ENCODE results near the gene NXPH4.

The NXPH4 gene

GRCh38 chr12:57204454-57204853, 12.1 kb upstream of the NXPH4 start:
- no peak for DNase-seq

GRCh38 chr12:57205186-57205585, 11.4 kb upstream of the NXPH4 start:
- DNase-seq, result no peak

- no peak for DNase-seq
These were observed 10.7 kb upstream of the NXPH4 start for GRCh38 chr12:57205931-57206330.

- DNase-seq, result no peak
These were observed 8.6 kb upstream of the NXPH4 start for GRCh38 chr12:57207731-57208630.

DNA sequence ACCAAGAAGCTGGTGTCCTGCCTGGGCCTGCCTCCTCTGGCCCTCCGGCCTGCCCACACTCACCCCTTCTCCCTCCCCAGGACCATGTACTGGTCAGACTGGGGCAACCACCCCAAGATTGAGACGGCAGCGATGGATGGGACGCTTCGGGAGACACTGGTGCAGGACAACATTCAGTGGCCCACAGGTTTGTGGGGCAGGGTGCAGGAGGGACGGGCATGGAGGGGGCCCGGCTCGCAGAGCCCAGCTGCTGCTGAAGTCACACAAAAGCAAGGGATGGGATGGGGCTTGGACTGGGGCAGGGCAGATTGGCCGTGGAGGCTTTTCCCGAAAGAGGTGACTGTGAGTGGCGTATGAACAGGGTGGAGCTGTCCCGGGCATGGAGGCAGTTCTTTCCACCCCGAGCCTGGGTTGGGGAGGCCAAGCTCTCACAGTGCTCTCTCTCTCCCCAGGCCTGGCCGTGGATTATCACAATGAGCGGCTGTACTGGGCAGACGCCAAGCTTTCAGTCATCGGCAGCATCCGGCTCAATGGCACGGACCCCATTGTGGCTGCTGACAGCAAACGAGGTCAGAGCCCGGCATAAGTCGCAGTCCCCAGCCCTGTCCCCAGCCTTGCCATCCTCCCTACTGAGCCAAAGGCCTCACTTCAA, 7.8 kb upstream of the NXPH4 start:
- no peak for DNase-seq

DNA sequence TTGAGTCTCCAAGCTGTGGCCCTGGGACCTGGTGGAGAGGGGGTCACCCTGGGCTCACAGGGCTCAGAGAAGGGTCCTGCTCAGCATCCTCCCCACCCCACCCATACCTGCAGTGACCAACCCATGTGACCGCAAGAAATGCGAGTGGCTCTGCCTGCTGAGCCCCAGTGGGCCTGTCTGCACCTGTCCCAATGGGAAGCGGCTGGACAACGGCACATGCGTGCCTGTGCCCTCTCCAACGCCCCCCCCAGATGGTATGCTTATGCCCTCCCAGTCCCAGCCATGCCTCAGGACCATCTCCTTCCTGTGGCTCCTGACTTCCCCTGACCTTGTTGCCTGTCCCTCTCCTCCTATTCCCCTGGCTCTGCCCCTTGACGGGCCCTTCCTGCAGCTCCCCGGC, 6.7 kb upstream of the NXPH4 start:
- DNase-seq, result no peak

DNA sequence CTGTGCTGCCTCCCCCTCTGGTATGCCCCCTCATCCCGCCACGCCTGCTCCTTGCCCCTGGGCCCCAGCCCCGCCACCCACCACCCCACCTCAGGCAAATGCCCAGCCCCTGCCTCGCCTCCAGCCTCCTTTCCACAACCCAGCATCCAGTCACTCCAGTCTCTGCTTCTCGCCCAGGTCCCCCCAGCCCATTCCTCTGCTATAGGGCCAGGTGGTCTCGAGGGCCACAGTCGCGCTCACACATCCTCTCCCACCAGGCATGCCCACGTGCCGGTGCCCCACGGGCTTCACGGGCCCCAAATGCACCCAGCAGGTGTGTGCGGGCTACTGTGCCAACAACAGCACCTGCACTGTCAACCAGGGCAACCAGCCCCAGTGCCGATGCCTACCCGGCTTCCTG, 6.1 kb upstream of the NXPH4 start:
- DNase-seq, result no peak

GRCh38 chr12:57210926-57211692, 5.5 kb upstream of the NXPH4 start:
- no peak for DNase-seq

DNA sequence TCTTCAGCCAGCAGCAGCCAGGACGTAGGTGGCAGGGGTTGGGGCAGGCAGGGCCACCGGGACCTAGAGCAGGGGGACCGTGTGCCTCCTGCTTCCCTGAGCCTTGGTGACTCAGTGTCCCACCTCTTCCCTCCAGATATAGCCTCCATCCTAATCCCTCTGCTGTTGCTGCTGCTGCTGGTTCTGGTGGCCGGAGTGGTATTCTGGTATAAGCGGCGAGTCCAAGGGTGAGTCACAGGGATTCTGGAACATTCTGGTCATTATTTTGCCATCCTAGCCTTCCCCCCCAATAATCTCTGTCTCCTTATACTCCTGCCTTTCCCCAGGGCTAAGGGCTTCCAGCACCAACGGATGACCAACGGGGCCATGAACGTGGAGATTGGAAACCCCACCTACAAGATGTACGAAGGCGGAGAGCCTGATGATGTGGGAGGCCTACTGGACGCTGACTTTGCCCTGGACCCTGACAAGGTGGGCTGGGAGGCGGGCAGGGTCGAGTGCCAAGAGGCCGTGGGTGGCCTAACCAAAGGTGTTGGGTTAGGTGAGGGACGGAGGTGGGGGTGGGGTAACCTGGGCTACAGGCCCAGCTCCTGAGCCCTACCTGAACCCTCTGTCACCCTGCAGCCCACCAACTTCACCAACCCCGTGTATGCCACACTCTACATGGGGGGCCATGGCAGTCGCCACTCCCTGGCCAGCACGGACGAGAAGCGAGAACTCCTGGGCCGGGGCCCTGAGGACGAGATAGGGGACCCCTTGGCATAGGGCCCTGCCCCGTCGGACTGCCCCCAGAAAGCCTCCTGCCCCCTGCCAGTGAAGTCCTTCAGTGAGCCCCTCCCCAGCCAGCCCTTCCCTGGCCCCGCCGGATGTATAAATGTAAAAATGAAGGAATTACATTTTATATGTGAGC, 4.5 kb upstream of the NXPH4 start:
- no peak for DNase-seq

DNA sequence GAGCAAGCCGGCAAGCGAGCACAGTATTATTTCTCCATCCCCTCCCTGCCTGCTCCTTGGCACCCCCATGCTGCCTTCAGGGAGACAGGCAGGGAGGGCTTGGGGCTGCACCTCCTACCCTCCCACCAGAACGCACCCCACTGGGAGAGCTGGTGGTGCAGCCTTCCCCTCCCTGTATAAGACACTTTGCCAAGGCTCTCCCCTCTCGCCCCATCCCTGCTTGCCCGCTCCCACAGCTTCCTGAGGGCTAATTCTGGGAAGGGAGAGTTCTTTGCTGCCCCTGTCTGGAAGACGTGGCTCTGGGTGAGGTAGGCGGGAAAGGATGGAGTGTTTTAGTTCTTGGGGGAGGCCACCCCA, 3.9 kb upstream of the NXPH4 start:
- DNase-seq, result no peak

- DNase-seq, result peak; percentile 98
These were observed 3.4 kb upstream of the NXPH4 start for GRCh38 chr12:57213058-57213715.

DNA sequence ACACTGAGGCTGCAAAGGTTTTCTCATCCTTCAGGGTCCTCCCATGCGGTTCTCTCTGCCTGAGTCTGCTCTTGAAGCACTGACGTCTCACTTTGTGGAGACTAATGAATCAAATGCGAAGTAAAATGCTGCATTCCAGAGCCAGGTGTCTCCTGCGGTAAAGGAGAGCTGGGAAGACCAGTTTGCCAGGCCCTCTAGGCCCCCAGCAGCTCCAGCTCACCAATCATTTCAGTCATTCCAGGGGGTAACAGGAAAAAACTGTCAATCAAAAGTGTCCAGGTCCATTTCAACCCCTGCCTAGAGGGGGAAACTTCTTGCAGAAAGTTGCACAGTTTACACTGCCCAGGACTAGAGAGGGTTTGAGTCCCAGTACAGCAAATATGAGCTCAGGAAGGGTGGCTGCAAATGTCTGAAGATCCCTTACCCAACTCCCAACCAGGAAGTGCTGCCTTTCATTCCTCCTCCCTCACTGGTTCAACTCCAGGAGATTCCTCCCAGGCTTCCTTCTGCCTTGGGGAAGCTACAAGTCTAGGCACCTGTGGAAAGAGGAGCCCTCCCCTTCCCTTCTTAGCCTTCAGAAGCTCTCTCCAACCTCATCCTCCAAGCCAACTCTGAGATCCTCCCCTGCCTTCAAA, 2.7 kb upstream of the NXPH4 start:
- DNase-seq, result no peak

DNA sequence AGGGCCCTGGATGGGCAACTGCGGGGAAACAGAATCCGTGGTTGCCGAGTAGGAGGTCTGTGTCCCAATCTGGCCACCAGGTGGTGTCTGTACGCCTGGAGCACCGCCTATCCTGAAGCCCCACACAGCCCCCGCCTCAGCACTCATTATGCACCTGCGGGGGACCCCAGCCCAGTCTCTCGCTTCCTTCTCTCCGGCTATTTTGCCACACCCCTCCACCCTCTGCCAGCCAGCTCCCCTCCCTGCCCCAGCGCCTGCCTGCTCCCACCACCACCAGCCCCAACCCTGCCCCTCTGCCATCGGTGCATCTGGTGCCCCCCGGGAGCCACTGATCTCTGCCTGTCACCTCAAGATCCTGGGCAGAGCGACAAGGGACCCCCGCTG, 2.2 kb upstream of the NXPH4 start:
- DNase-seq, result peak; percentile 89

DNA sequence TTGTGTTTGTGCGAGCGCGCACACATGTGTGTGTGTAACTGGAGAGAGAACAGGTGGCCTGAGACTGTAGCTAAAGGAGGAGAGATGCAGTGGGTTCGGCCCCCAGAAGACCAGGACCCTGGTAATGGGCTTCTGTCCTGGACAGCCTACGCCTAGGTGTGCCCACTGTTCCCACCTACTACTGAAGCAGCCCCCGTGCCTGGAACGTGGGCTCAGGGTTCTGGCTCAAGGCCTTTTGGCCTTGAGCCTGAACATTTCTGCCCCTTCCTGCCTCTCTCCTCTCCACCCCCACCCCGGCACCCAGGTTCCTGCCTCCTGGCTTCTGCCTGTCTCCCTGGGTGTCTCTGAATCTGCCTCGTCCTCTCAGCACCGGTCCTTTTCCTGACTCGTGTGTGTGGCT, 1.5 kb upstream of the NXPH4 start:
- no peak for DNase-seq

GRCh38 chr12:57215668-57216013, 953 bp upstream of the NXPH4 start:
- DNase-seq, result no peak

GRCh38 chr12:57216921-57217879, 606 bp downstream of the NXPH4 start:
- no peak for DNase-seq

GRCh38 chr12:57218030-57218853, 1.6 kb downstream of the NXPH4 start:
- no peak for DNase-seq

DNA sequence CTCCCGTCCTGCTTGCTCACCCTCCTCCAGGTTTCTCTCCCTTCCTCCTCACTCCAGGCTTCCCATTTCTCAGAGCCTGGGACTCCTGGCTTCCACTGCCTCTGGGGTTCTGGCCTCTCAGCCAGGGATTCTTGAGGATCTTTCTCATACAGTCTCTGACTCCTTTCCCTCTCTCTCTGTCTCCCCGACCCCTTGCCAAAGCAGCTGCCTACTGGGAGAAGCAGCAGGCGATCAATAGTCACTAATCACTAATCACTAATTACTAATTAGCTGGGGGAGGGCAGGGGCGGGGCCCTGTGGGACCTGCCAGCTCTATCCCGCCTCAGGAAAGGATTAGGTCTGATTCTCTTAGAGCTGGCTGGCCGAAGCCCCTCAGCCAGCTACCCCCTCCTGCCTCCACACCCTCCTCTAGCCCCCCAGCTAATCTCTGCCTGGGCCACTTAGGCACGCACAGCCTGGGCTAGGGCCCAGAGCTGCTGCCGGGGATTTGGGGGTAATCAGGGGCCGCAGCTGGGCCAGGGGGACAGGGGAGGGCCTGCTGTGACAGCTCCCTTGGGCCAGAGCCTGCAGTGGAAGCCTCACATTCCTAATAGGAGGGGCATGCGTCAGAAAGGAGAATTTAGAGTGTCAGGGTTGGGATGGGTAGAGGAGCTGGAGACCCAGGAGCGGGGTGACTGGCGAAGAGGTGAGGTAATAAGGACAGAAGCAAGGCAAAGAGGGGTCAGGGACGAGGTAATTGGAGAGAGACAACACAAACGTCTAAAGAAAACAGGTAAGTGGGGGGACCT, 2.8 kb downstream of the NXPH4 start:
- DNase-seq, result no peak

Data from 8988T (cell line).